HEK293T (cell line): Measurements from ENCODE around the gene U2AF2.

Experiments
- FOXM1 ChIP-seq: fragments of 450-650 bp; IDR thresholded peaks from 2 replicates; pipeline ENCODE4 v1.6.1; 2017; ENCODE audit warnings: mild to moderate bottlenecking, borderline replicate concordance
- HDGF ChIP-seq: fragments of 450-650 bp; IDR thresholded peaks from 2 replicates; pipeline ENCODE4 v1.6.1; 2017; ENCODE audit warnings: antibody characterized with exemption, borderline replicate concordance
- SP1 ChIP-seq: fragments of 450-650 bp; IDR thresholded peaks from 2 replicates; pipeline ENCODE4 v1.6.1; 2017
- SUZ12 ChIP-seq: fragments of 450-650 bp; IDR thresholded peaks from 2 replicates; pipeline ENCODE4 v1.6.1; 2016; ENCODE audit warnings: mild to moderate bottlenecking

DNA sequence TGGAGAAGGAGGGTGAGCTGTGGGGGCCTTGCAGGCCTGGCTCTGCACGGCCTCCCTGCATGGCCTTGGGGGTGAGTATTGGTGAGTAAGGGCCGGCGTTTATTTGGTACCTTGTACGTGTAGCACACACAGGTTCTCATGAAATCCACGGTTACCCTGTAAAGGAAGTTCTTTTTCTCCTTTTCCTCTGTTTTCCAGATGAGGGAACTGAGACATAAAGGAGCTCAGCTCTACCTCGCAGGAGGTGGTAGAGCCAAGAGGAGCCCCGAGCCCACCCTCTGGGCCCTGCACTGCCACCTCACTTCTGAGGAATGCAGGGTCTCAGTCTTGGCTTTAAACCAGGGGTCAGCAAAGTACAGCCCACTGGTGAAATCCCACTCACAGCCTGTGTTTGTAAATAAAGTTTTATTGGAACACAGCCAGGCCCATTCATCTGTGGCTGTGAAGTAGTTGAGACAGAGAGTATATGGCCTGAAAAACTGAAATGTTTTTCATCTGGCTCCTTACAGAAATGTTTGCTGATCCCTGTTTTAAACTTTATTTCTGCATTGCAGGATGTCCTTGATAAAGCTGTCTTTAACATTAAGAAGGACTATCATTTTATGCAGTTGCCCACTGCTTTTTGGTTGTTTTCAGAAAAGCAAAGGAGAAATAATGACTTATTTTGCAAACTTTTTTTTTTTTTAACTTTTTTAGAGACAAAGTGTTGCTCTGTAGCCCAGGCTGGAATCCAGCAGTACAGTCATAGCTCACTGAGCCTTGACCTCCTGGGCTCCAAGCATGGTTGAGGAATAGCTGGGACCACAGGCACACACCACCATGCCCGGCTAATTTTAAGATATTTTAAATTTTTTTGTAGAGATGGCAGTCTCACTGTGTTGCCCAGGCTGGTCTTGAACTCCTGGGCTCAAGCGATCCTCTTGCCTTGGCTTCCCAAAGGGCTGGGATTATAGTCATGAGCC is 26.6 kb downstream of the U2AF2 start:
- no peak for TF ChIP-seq SUZ12
- no peak for TF ChIP-seq HDGF
- TF ChIP-seq SP1, result no peak
- TF ChIP-seq FOXM1, result no peak
